HCT116 (cell line): Measurements from ENCODE around the gene SCML2. TPM values are rescaled to one million over a fixed set of nuclear protein-coding genes. Genes with fewer than 3 reads are reported as not detected.

Source experiments
- ATAC-seq: fragments of 200-7000 bp; cut with Tn5 transposase; 2 replicates; pipeline ENCODE4 v1.9.1; 2020; ENCODE audit warnings: mild to moderate bottlenecking, moderate library complexity
- BruUV-seq: library from RNA; stranded (reverse); fragments of 400-500 nt; replicated peaks from 2 replicates; lab custom pipeline; 2021; lab: Mats Ljungman, UMichigan
- CTCF ChIA-PET: fragments of 300-600 bp; sonication (Branson Sonifier 250); formaldehyde crosslinking; loops from one replicate; lab custom pipeline; 2021; ENCODE audit warnings: antibody characterized with exemption; lab: Charles Lee
- POLR2A ChIA-PET: fragments of 300-600, 350-600 bp; sonication (Branson Sonifier 250); formaldehyde crosslinking; loops from one replicate; lab custom pipeline; 2021; ENCODE audit warnings: antibody characterized with exemption; lab: Charles Lee
- RAD21 ChIA-PET, 2 experiments: fragments of 300-600 bp; sonication (Branson Sonifier 250); formaldehyde crosslinking; loops; one replicate each; lab custom pipeline; 2023; ENCODE audit warnings: low total read pairs in 2 of 2; ENCODE audit not compliant: uncharacterized antibody in 2 of 2, unreplicated experiment in 2 of 2, low non-redundant PET in 1 of 2; lab: Charles Lee
- DNase-seq: peaks from one replicate; pipeline ENCODE4 v3.0.0-alpha.2; 2010; ENCODE audit warnings: low read depth, low spot score
- H2AFZ ChIP-seq: fragments of 200-600 bp; shearing (Covaris generic), sonication (generic); 2 replicates; pipeline ENCODE4 v1.6.1; 2017; ENCODE audit warnings: low read depth, mixed run types, mixed read lengths, antibody characterized with exemption, low read length; ENCODE audit not compliant: poor library complexity, severe bottlenecking
- H3K27ac ChIP-seq: 2 replicates; pipeline ENCODE4 v1.5.1; 2012; ENCODE audit warnings: low read depth, low read length
- H3K27me3 ChIP-seq: fragments of 200-600 bp; sonication (generic); 2 replicates; pipeline ENCODE4 v1.6.1; 2016; ENCODE audit warnings: mixed run types, low read length, mixed read lengths; ENCODE audit not compliant: insufficient read depth
- H3K36me3 ChIP-seq, 2 experiments: fragments of 200-500 bp in 1 of 2; fragments of 200-600 bp in 1 of 2; sonication (Bioruptor generic) in 1 of 2; sonication (generic) in 1 of 2; 2 replicates each; pipeline versions ENCODE4 v1.5.1 to v1.6.1; 2014 to 2016; ENCODE audit warnings: low read length in 2 of 2, inconsistent platforms in 1 of 2, mixed read lengths in 1 of 2, mixed run types in 1 of 2; ENCODE audit not compliant: insufficient read depth in 2 of 2, control insufficient read depth in 1 of 2
- H3K4me1 ChIP-seq, 2 experiments: fragments of 200-600 bp in 1 of 2; sonication (generic) in 1 of 2; 2 replicates each; pipeline versions ENCODE4 v1.5.1 to v1.6.1; 2012 to 2017; ENCODE audit warnings: low read length in 2 of 2, inconsistent platforms in 1 of 2, mild to moderate bottlenecking in 1 of 2, mixed read lengths in 1 of 2, mixed run types in 1 of 2, moderate library complexity in 1 of 2; ENCODE audit not compliant: insufficient read depth in 2 of 2, control insufficient read depth in 1 of 2
- H3K4me2 ChIP-seq: fragments of 200-600 bp; sonication (generic); 2 replicates; pipeline ENCODE4 v1.6.1; 2017; ENCODE audit warnings: mixed run types, low read length, mixed read lengths
- H3K4me3 ChIP-seq, 2 experiments: fragments of 200-600 bp in 1 of 2; sonication (generic) in 1 of 2; replicated peaks in 1 of 2; 2 replicates each; pipeline ENCODE4 v1.5.1; 2011 to 2016; ENCODE audit warnings: low read length in 2 of 2, control low read depth in 1 of 2, low read depth in 1 of 2, mild to moderate bottlenecking in 1 of 2, mixed read lengths in 1 of 2, mixed run types in 1 of 2
- H3K79me2 ChIP-seq: fragments of 200-600 bp; sonication (generic); 2 replicates; pipeline ENCODE4 v1.6.1; 2017; ENCODE audit warnings: mild to moderate bottlenecking, mixed run types, low read length, moderate library complexity, mixed read lengths; ENCODE audit not compliant: insufficient read depth
- H3K9ac ChIP-seq: fragments of 200-600 bp; sonication (generic); 2 replicates; pipeline ENCODE4 v1.6.1; 2016; ENCODE audit warnings: low read length, mixed read lengths
- H3K9me2 ChIP-seq: fragments of 200-600 bp; sonication (generic), shearing (Covaris generic); 2 replicates; pipeline ENCODE4 v1.6.1; 2017; ENCODE audit warnings: mixed run types, mild to moderate bottlenecking, moderate library complexity; ENCODE audit not compliant: insufficient read depth
- H3K9me3 ChIP-seq, 2 experiments: fragments of 200-500 bp in 1 of 2; fragments of 200-600 bp in 1 of 2; sonication (Bioruptor generic) in 1 of 2; sonication (generic) in 1 of 2; 2 replicates each; pipeline ENCODE4 v1.6.1; 2014 to 2017; ENCODE audit warnings: low read length in 2 of 2, mixed read lengths in 2 of 2, inconsistent platforms in 1 of 2, low read depth in 1 of 2, mild to moderate bottlenecking in 1 of 2, mixed run types in 1 of 2, moderate library complexity in 1 of 2; ENCODE audit not compliant: control insufficient read depth in 1 of 2, insufficient read depth in 1 of 2
- H4K20me1 ChIP-seq: fragments of 200-600 bp; sonication (generic), shearing (Covaris generic); 2 replicates; pipeline ENCODE4 v1.6.1; 2017; ENCODE audit warnings: mixed run types, mild to moderate bottlenecking, moderate library complexity; ENCODE audit not compliant: insufficient read depth
- CEBPB ChIP-seq: IDR thresholded peaks from 2 replicates; pipeline ENCODE4 v1.6.1; 2012; ENCODE audit warnings: low read depth
- ELF1 ChIP-seq: IDR thresholded peaks from 2 replicates; pipeline ENCODE4 v1.6.1; 2012; ENCODE audit warnings: low read depth, borderline replicate concordance
- EZH2 ChIP-seq: fragments of 200-600 bp; sonication (generic); IDR thresholded peaks from 2 replicates; pipeline ENCODE4 v1.6.1; 2017; ENCODE audit warnings: antibody characterized with exemption, mixed run types
- EZH2phosphoT487 ChIP-seq: fragments of 200-600 bp; IDR thresholded peaks from 2 replicates; pipeline ENCODE4 v1.6.1; 2018; ENCODE audit warnings: antibody characterized with exemption, borderline replicate concordance
- FOSL1 ChIP-seq: IDR thresholded peaks from 2 replicates; pipeline ENCODE4 v1.6.1; 2012; ENCODE audit warnings: low read depth
- MAX ChIP-seq: IDR thresholded peaks from 2 replicates; pipeline ENCODE4 v1.6.1; 2012
- POLR2A ChIP-seq: IDR thresholded peaks from 2 replicates; pipeline ENCODE4 v1.7.0; 2011; ENCODE audit warnings: borderline replicate concordance; ENCODE audit not compliant: insufficient read depth, insufficient read length; ENCODE audit errors: extremely low read depth
- SIN3A ChIP-seq: IDR thresholded peaks from 2 replicates; pipeline ENCODE4 v1.6.1; 2012; ENCODE audit warnings: low read depth
- SRF ChIP-seq: IDR thresholded peaks from 2 replicates; pipeline ENCODE4 v1.6.1; 2012; ENCODE audit warnings: low read depth
- ZNF274 ChIP-seq: fragments of 200-500 bp; sonication (Bioruptor generic); IDR thresholded peaks from 2 replicates; pipeline ENCODE4 v1.6.1; 2014; ENCODE audit warnings: mild to moderate bottlenecking, low read depth, low read length, inconsistent platforms
- intact Hi-C: fragments of 100-400 bp; cut with micrococcal nuclease; formaldehyde crosslinking; loops from 2 replicates; pipeline ENCODE4 v1.10.0; 2022
- total RNA-seq: library from RNA; stranded (reverse); gene quantifications from one replicate; pipeline ENCODE4 v1.2.1, GENCODE V29; 2021; ENCODE audit not compliant: unreplicated experiment

SCML2 gene
- total RNA-seq, 1 experiment from 2014 or later, result 5.2 TPM

DNA sequence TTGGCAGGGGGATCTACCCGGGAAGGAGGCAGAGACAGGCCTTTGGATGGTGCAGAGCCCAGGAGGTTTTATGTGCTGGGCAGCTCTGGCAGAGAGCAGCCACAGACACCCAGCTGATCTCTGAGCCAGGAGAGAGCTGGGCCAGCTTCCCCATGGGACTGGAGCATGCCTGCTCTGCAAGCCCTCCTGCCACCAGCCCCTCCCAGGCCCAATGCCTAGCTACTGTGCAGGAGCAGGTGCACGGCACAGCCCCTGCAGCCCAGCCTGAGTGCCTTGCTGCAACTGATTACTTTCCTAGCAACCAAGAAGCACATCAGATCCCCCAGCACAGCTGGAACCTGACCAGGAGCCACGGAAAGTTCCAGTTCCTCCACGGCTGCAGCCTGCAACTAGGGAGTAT is 76.0 kb downstream of the SCML2 start:
- Histone ChIP-seq H2AFZ (no peak overlapping the region), H3K9ac (no peak overlapping the region), H3K9me3 (no peaks in the 10 kb centered on the region), H4K20me1 (no peaks in the 10 kb centered on the region), H3K9me2 (no peaks in the 10 kb centered on the region)
- RAD21 ChIA-PET, result no interaction called here
- ATAC-seq, result no peak
- CTCF ChIA-PET, result no interaction called here
- no peak for TF ChIP-seq ZNF274
- no peak for TF ChIP-seq ELF1
- no peak for TF ChIP-seq SRF
- no peak for TF ChIP-seq POLR2A
- no peak for TF ChIP-seq FOSL1
- TF ChIP-seq SIN3A, result no peak
- TF ChIP-seq EZH2, result no peak
- no peak for TF ChIP-seq EZH2phosphoT487
- no peak for TF ChIP-seq CEBPB
- TF ChIP-seq, all 23 proteins: peak for 0
- no peak for DNase-seq
- H3K27ac ChIP-seq, result no peak overlapping the region
- POLR2A ChIA-PET, result no interaction called here
- no TSS peak for BruUV-seq
- no peaks in the 10 kb centered on the region for H3K27me3 ChIP-seq
- H3K79me2 ChIP-seq, result no peaks in the 10 kb centered on the region
- H3K4me1 ChIP-seq, result no peaks in the 10 kb centered on the region
- intact Hi-C loops, result no loop called here
- H3K4me2 ChIP-seq, result no peak overlapping the region
- H3K36me3 ChIP-seq, result no peaks in the 10 kb centered on the region
- no peak overlapping the region for H3K4me3 ChIP-seq

DNA sequence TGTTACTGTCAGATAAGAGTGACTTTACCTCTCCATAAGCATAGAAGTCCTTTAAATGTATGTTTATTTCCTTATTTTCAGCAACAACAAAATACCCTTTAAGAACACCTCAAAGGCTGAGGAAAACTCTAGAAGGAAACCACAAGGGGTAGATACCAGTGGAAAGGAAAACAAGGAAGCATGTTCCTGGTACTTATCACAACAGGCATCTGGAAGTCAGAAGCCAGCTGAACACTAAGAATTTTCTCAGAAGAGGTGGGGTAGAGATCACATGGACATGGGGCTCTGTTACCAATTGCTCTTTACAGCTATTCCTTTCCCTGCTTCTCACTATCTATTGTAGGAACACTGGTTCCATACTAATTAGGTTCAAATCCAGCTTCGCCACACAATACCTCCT is 82.3 kb downstream of the SCML2 start:
- ChIA-PET RAD21 (no interaction called here), CTCF (no interaction called here), POLR2A (no interaction called here)
- ATAC-seq (no peak), DNase-seq (no peak)
- Histone ChIP-seq H3K36me3 (no peaks in the 10 kb centered on the region), H3K27ac (no peak overlapping the region), H3K4me2 (no peak overlapping the region), H2AFZ (no peak overlapping the region), H3K4me3 (no peak overlapping the region), H3K9me3 (no peaks in the 10 kb centered on the region), H3K79me2 (no peaks in the 10 kb centered on the region), H4K20me1 (no peaks in the 10 kb centered on the region), H3K4me1 (no peaks in the 10 kb centered on the region), H3K9ac (no peak overlapping the region), H3K9me2 (no peaks in the 10 kb centered on the region), H3K27me3 (no peaks in the 10 kb centered on the region)
- no TSS peak for BruUV-seq
- intact Hi-C loops, result no loop called here
- TF ChIP-seq MAX, result no peak
